Progenitor cell of endocrine pancreas (in vitro differentiated cells): Measurements from ENCODE around the gene RAB11FIP4. TPM values are rescaled to one million over a fixed set of nuclear protein-coding genes. Genes with fewer than 3 reads are reported as not detected.

Experiments used
- DNase-seq: peaks from one replicate; pipeline ENCODE4 v3.0.0; 2021; ENCODE audit warnings: low spot score; ENCODE audit not compliant: unreplicated experiment
- H3K27ac Mint-ChIP-seq: 2 replicates; pipeline ENCODE4 v1.8.0; 2021; ENCODE audit warnings: mild to moderate bottlenecking, moderate library complexity, mixed read lengths
- H3K27me3 Mint-ChIP-seq: 2 replicates; pipeline ENCODE4 v1.8.0; 2021; ENCODE audit warnings: mixed read lengths
- H3K36me3 Mint-ChIP-seq: 2 replicates; pipeline ENCODE4 v1.8.0; 2022; ENCODE audit warnings: mixed read lengths; ENCODE audit not compliant: insufficient read depth
- H3K4me1 Mint-ChIP-seq: 2 replicates; pipeline ENCODE4 v1.8.0; 2021; ENCODE audit warnings: low read depth, mixed read lengths
- H3K4me3 Mint-ChIP-seq: 2 replicates; pipeline ENCODE4 v1.8.0; 2021; ENCODE audit warnings: low read depth, mild to moderate bottlenecking, moderate library complexity, mixed read lengths
- H3K9me3 Mint-ChIP-seq: 2 replicates; pipeline ENCODE4 v1.8.0; 2021; ENCODE audit warnings: low read depth, mixed read lengths
- CTCF ChIP-seq: fragments of 200-600 bp; sonication (generic); IDR thresholded peaks from one replicate; pipeline ENCODE4 v1.5.0; 2021; ENCODE audit warnings: antibody characterized with exemption, mild to moderate bottlenecking; ENCODE audit not compliant: unreplicated experiment
- microRNA-seq: library from miRNA; unstranded; fragments of <30 nt; microRNA quantifications from one replicate; pipeline ENCODE4 v1.1.0, GENCODE V29; 2020; ENCODE audit warnings: borderline number of aligned reads; ENCODE audit not compliant: unreplicated experiment
- total RNA-seq: library from RNA; stranded (reverse); gene quantifications from 2 replicates; pipeline ENCODE4 v1.2.1, GENCODE V29; 2021

The RAB11FIP4 gene
- total RNA-seq, 1 donor from 2014 or later: 65.5 TPM

- no peak overlapping the region for H3K27ac Mint-ChIP-seq
- no peaks in the 10 kb centered on the region for H3K27me3 Mint-ChIP-seq
- H3K4me3 Mint-ChIP-seq: no peak overlapping the region
- no peak for DNase-seq
- H3K36me3 Mint-ChIP-seq: peaks cover 3% of the 10 kb centered on the region
- H3K9me3 Mint-ChIP-seq: no peaks in the 10 kb centered on the region
- TF ChIP-seq CTCF: no peak
- H3K4me1 Mint-ChIP-seq: no peaks in the 10 kb centered on the region
Observed at GRCh38 chr17:31584438-31585279, 193.2 kb downstream of the RAB11FIP4 start.

GRCh38 chr17:31585280-31585630, 193.8 kb downstream of the RAB11FIP4 start:
- Mint-ChIP-seq H3K4me3 (no peak overlapping the region), H3K4me1 (no peaks in the 10 kb centered on the region), H3K36me3 (peaks cover 3% of the 10 kb centered on the region), H3K27me3 (no peaks in the 10 kb centered on the region), H3K27ac (no peak overlapping the region), H3K9me3 (no peaks in the 10 kb centered on the region)
- DNase-seq: no peak
- no peak for TF ChIP-seq CTCF

- no peak for DNase-seq
- H3K9me3 Mint-ChIP-seq: no peaks in the 10 kb centered on the region
- no peak overlapping the region for H3K27ac Mint-ChIP-seq
- H3K27me3 Mint-ChIP-seq: no peaks in the 10 kb centered on the region
- no peaks in the 10 kb centered on the region for H3K4me1 Mint-ChIP-seq
- TF ChIP-seq CTCF: no peak
- H3K36me3 Mint-ChIP-seq: peaks cover 3% of the 10 kb centered on the region
- no peak overlapping the region for H3K4me3 Mint-ChIP-seq
Observed at GRCh38 chr17:31586946-31587345, 195.5 kb downstream of the RAB11FIP4 start.

GRCh38 chr17:31587462-31587861, 196.0 kb downstream of the RAB11FIP4 start:
- Mint-ChIP-seq H3K9me3 (no peaks in the 10 kb centered on the region), H3K27ac (no peak overlapping the region), H3K4me3 (no peak overlapping the region), H3K4me1 (no peaks in the 10 kb centered on the region), H3K36me3 (peaks cover 4% of the 10 kb centered on the region), H3K27me3 (no peaks in the 10 kb centered on the region)
- no peak for DNase-seq
- TF ChIP-seq CTCF: no peak

Small RNA genes within 50 kb of the gene (microRNA-seq; reads per million reads assigned to microRNA genes)
- gene MIR193A: 151 reads per million, percentile 59 among the genes with 10 or more reads in this experiment
- gene MIR365B: 9.0 reads per million, percentile 14 among the genes with 10 or more reads in this experiment
- 10.1 reads per million, percentile 17 among the genes with 10 or more reads in this experiment for gene MIR4725

Other genes starting within 250 kb of the RAB11FIP4 start
- gene OMG, start 94.4 kb upstream of the RAB11FIP4 start, total RNA-seq: not detected in 2 replicates
- not detected in 2 replicates for gene EVI2B, start 77.6 kb upstream of the RAB11FIP4 start, total RNA-seq
- not detected in 2 replicates for gene EVI2A, start 70.1 kb upstream of the RAB11FIP4 start, total RNA-seq